HG03378 (cell line): ENCODE data around the gene CYGB.
"Not testable (repeated sequence)": the region's sequence is repeated elsewhere in the genome, so short reads cannot be mapped to it uniquely, and the experiment has no call there.

Experiments
- ATAC-seq: cut with Tn5 transposase; IDR thresholded peaks from one replicate; pipeline ENCODE4 v1.9.1; 2021; ENCODE audit warnings: mild to moderate bottlenecking, moderate library complexity; ENCODE audit not compliant: unreplicated experiment

Gene CYGB

DNA sequence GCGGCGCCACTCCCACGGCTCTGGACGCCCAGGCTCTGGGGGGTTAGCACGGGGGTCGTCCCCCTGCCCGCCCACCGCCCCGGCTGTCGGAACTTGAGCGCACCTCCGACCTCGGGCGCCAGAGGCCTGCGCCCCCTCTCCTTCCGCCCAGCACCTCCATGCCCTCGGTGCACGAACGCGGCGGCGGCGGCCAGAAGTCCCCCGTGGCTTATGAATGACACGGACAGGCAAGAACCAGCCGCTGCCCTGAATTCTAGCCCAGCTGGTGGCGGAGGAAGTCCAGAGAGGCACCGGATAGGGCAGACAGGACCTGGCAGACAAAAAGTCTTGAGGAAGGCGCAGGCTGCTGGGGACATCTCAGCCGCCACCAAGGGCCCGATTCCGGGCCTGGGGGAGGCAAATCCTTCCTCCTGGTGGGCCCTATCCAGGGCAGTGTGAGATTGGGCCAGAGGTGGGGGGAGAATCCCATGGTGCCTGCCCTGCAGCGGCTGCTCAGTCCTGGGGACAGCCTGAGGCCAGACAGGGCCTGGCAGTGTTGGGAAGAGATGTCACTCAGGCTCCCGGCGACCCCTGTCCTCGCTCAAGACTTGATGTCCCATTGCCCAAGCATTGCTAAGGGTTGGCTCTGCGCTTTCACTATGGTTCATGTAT is 897 bp upstream of the CYGB start:
- ATAC-seq = no peak

DNA sequence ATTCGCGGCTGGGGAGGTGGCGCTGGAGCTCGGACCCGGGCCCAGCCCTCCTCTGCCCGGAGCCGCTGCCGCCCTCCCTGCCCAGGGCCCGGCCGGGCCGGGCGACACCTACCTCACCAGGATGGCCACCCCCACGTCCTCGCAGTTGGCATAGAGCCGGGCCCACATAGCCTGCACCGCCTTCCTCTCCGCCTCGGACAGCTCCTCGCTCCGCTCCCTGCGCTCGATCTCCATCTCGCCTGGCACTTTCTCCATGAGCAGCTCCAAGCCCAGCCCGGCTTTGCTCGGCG is 276 bp downstream of the CYGB start:
- ATAC-seq = no peak

DNA sequence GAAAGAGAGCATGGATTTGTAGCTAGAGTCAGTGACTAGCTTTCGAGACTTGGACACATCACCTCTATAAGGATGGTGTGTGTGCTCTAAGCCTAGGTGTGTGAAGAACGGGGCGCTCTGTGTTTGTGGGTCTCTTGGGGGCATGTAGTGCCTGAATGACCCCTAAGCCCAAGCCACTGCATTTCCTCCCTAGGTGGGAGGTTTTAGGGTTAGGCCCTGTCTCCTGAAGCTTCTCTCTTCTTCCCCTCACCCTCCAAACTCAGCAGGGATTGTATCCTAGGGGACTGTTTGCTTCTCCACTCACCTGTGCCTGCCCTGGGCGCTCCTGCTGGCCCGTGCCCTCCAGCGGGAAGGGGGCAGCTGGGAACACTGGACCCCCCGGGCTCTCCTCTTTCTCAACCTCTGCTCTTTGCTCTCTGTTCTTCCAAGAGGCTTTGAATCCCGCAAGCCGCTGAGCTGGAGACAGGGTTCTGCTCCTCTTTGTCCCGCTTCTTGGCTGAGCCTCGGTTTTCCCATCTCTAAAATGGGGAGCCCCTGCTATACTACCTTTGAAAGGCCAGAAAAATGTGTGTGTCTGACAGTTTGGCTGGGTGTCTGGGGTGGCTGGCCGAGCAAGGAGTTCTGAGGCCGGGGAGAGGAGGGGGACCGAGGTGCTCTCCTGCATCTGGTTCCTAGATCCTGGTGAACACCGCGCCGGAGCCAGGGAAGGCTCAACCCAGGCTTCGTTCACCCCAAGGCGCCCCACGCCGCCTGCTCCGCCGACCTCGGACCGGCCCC is 810 bp downstream of the CYGB start:
- no peak for ATAC-seq

- ATAC-seq = no peak
Observed at GRCh38 chr17:76535788-76536510, 1.6 kb downstream of the CYGB start.

- no peak for ATAC-seq
Observed at GRCh38 chr17:76534831-76535732, 2.4 kb downstream of the CYGB start.

GRCh38 chr17:76533640-76534359 is 3.7 kb downstream of the CYGB start:
- ATAC-seq = not testable (repeated sequence)

- no peak for ATAC-seq
Observed at GRCh38 chr17:76532072-76532651, 5.3 kb downstream of the CYGB start.

GRCh38 chr17:76531486-76532038 is 5.9 kb downstream of the CYGB start:
- no peak for ATAC-seq

DNA sequence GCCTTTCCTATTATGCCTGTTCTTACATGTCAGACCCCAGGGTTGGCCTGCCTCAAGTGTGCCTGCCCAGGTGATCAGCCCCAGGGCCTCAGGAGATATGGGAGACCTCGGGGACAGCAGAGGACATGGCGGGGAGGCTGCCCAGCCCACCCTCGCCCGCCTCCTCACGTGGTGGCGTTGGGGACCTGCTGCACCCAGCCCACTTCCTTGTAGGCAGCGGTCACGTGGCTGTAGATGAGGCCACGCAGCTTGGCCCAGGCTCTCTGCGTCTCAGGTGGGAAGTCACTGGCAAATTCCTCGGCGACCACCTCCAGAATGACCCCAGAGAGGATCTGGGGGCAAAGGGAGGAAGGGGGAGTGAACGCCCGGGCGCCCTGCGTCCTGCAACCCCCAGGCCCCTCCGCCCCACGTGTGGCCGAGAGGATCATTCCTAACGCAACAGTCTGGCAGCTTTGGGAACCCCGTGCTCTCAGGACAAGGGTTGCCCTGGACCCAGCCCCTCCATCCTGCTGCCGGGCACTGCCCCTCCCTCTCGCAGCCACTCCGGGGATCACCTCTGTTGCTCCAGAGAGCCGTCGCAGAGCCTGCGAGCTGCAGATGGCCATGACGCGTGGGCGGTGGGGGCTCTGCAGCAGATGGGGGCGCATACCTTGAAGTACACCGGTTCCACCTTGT is 6.6 kb downstream of the CYGB start:
- ATAC-seq = no peak

DNA sequence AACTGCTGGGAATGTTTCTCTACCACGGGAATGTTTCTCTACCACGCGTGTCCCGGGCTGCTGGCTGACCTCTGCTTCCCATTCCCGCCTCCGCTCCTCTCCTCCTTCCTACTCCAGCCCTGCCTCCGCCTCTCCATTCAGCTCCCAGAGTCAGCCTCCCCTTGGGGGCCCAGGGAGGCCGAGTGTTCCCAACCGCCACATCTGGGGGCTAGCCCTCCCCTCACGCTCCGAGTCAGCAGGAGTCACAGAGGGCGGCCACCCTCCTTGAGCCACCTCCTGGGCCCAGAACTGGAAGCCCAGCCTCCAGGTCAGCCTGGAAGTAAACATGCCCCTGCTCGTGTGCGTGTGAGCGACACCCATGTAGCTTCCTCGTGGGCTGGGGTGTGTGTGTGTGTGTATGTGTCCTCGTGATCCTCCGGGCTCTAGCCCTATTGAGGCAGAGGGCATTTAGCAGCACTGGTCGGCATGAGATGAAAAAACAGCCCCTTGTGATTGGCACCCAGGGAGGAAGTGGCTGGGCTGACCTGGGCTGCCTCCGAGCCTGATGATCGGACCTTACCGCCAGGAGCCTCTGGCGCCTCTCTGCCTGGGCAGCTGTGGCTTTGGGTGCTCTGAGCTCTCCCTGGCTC is 7.3 kb downstream of the CYGB start:
- ATAC-seq = no peak

GRCh38 chr17:76529224-76530094 is 8.1 kb downstream of the CYGB start:
- no peak for ATAC-seq

GRCh38 chr17:76528528-76529223 is 8.8 kb downstream of the CYGB start:
- no peak for ATAC-seq

DNA sequence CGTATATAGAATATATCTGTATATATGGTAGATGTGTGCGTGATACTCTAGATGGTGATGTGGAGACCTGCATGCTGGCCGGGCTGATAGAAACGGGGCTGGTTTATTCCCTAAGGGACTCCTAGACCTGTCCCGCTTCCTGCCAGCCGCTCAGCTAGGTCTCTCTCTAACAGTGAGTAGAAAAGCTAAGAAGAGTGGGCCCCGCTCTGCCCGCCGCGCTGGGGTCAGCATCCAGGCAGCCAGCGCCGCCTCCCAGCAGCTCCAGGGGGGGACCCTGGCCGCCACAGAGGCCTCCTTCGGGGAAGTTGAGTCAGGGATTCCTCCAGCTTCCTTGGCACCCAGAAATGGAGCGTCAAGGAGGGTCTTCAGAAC is 9.4 kb downstream of the CYGB start:
- peak; percentile 34 for ATAC-seq

GRCh38 chr17:76527430-76528111 is 9.9 kb downstream of the CYGB start:
- ATAC-seq = peak; percentile 49

- not testable (repeated sequence) for ATAC-seq
Observed at GRCh38 chr17:76527016-76527415, 10.5 kb downstream of the CYGB start.

DNA sequence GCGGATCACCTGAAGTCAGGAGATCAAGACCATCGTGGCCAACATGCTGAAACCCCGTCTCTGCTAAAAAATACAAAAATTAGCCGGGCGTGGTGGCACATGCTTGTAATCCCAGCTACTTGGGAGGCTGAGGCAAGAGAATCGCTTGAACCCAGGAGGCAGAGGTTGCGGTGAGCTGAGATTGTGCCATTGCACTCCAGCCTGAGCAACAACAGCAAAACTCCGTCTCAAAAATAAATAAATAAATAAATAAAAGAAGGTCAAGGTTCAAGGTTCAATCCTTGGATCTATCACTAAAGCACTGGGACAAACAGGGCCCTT is 12.0 kb downstream of the CYGB start:
- ATAC-seq = not testable (repeated sequence)
